Testis (tissue), 3 donors: ENCODE measurements around the gene CTDNEP1. TPM values are rescaled to one million over a fixed set of nuclear protein-coding genes. Genes with fewer than 3 reads are reported as not detected.

ENCODE experiments used
- DNase-seq: peaks from one replicate; pipeline ENCODE4 v3.0.0-alpha.2; 2019
- H3K27ac ChIP-seq, 2 donors: fragments of 200-600 bp; sonication (generic); one replicate each; pipeline ENCODE4 v1.5.1; 2019
- H3K27me3 ChIP-seq: fragments of 200-600 bp; sonication (generic); one replicate; pipeline ENCODE4 v1.5.1; 2019
- H3K36me3 ChIP-seq: fragments of 200-600 bp; sonication (generic); one replicate; pipeline ENCODE4 v1.5.1; 2017; ENCODE audit warnings: low read depth; ENCODE audit errors: missing control alignments
- H3K4me1 ChIP-seq: fragments of 200-600 bp; sonication (generic); one replicate; pipeline ENCODE4 v1.5.1; 2019
- H3K4me3 ChIP-seq, 2 donors: fragments of 200-600 bp; sonication (generic); one replicate each; pipeline ENCODE4 v1.5.1; 2017 to 2019
- H3K9me3 ChIP-seq: fragments of 200-600 bp; sonication (generic); one replicate; pipeline ENCODE4 v1.5.1; 2017
- POLR2A ChIP-seq: fragments of 450-650 bp; IDR thresholded peaks from one replicate; pipeline ENCODE4 v1.6.1; 2017; ENCODE audit warnings: antibody characterized with exemption, mild to moderate bottlenecking, moderate library complexity
- WGBS, 2 donors: methylation state at CpG; one replicate each; pipeline ENCODE4 v1.1.5; 2018; 5-methylcytosine and 5-hydroxymethylcytosine counted together
- intact Hi-C: fragments of 100-400 bp; cut with DNase I; formaldehyde crosslinking; loops from one replicate; pipeline ENCODE4 v1.15.1; 2023; ENCODE audit warnings: low total_unique reads
- polyA plus RNA-seq: library from polyadenylated mRNA; stranded (reverse); fragments of 350-450 nt; fragmentation: Illumina TruSeq; extraction: RNeasy Lipid Tissue Mini Kit (QIAGEN cat#74804); gene quantifications from one replicate; pipeline ENCODE4 v1.2.3, GENCODE V29; 2014; ENCODE audit warnings: low read depth, low replicate concordance; ENCODE audit not compliant: insufficient read depth
- total RNA-seq, 2 donors: library from RNA; depleted of rRNA; stranded (reverse); fragments of >200 nt; gene quantifications; one replicate each; pipeline ENCODE4 v1.2.3, GENCODE V29; 2016
- TF ChIP-seq, protein P1 (sequence below), 3 experiments: fragments of 450-650 bp in 2 of 3; fragments of 200-600 bp in 1 of 3; sonication (generic) in 1 of 3; IDR thresholded peaks; one replicate each; pipeline ENCODE4 v1.5.1; 2016 to 2019; ENCODE audit warnings: antibody characterized with exemption in 3 of 3, mild to moderate bottlenecking in 2 of 3, moderate library complexity in 1 of 3

CTDNEP1 gene
- total and polyA plus RNA-seq, 3 donors from 2014 or later = 86.4 to 138 (median 94.0) TPM

DNA sequence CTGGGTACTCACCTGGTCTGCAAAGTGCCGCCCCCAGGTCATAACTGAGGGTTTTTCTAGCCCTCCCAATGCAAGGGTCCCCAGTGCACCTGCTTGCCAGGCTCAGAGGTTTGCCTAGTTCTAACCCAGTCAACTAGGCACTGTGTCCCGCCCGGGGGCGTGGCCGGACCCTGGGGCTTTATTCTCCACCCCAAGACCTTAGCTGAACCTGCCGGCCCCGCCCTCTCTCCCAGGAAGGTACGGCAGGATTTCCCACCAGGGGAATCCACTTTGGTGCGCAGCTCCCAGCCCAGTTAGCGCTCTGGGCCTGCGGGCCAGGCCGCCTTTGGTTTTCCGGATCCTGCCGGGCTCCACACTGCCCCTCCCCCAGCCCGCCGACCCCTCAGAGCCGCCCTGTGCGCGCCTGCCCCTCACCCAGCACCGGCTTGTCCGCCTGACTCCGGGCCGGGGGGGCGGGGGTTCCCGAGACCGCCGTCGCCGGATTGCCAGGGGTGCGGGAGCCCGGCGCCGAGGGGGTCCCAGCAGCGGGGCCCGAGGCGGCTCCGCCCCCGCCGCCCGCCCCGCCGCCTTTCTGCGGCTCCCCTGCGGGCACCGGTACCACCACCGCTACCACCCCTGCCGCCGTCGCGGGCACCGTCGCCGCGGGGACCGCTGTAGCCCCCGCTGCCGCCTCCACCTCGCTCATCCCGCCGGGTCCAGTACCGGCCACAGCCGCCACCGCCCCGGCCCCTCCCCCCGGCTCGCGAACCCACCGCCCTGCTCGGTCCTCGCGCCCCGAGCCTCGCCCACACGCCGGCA, 42.5 kb upstream of the CTDNEP1 start:
- Histone ChIP-seq H3K36me3 (no peaks in the 10 kb centered on the region), H3K9me3 (no peaks in the 10 kb centered on the region), H3K4me1 (peaks cover 30% of the 10 kb centered on the region), H3K27ac (peak overlapping the region; percentile 36 to 44), H3K4me3 (peak overlapping the region; percentile 42 to 50), H3K27me3 (no peaks in the 10 kb centered on the region)
- DNase-seq = no peak
- 8 to 25% methylated on average over 2 to 22 of the region's 75 CpGs for WGBS, 2 donors
- TF ChIP-seq POLR2A = no peak
- TF ChIP-seq, protein P1, sequence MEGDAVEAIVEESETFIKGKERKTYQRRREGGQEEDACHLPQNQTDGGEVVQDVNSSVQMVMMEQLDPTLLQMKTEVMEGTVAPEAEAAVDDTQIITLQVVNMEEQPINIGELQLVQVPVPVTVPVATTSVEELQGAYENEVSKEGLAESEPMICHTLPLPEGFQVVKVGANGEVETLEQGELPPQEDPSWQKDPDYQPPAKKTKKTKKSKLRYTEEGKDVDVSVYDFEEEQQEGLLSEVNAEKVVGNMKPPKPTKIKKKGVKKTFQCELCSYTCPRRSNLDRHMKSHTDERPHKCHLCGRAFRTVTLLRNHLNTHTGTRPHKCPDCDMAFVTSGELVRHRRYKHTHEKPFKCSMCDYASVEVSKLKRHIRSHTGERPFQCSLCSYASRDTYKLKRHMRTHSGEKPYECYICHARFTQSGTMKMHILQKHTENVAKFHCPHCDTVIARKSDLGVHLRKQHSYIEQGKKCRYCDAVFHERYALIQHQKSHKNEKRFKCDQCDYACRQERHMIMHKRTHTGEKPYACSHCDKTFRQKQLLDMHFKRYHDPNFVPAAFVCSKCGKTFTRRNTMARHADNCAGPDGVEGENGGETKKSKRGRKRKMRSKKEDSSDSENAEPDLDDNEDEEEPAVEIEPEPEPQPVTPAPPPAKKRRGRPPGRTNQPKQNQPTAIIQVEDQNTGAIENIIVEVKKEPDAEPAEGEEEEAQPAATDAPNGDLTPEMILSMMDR (IDR thresholded peaks at IDR 0.05) = no peak
- intact Hi-C loops = no loop called here

DNA sequence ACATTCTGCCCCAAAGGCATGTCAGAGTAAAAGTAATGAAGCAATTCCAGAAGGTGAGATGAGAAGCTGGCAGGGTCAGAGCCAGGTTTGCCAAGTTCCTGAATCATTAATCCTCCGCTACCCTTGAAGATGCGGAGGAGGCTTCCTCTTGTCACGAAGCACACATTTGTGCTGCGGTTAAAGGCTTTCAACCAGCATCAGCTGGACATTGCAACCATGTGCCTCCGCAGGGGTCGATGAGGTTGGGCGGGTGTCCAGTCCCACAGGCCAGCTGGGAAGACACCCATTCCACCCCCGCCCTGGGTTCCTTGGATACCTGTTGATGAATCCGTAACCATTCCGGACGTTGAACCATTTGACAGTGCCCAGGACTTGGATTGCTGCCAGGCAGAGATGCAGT, 41.6 kb upstream of the CTDNEP1 start:
- H3K4me3 ChIP-seq = no peak overlapping the region
- intact Hi-C loops = no loop called here
- peaks cover 30% of the 10 kb centered on the region for H3K4me1 ChIP-seq
- WGBS, 2 donors = 27 to 52% methylated on average over 6 to 11 of the region's 11 CpGs
- no peak for DNase-seq
- H3K9me3 ChIP-seq = no peaks in the 10 kb centered on the region
- H3K27ac ChIP-seq = no peak overlapping the region
- no peaks in the 10 kb centered on the region for H3K27me3 ChIP-seq
- TF ChIP-seq, protein P1 (IDR thresholded peaks at IDR 0.05) = no peak
- no peak for TF ChIP-seq POLR2A
- no peaks in the 10 kb centered on the region for H3K36me3 ChIP-seq

GRCh38 chr17:7292729-7293128, 41.2 kb upstream of the CTDNEP1 start:
- TF ChIP-seq, protein P1 (IDR thresholded peaks at IDR 0.05) = no peak
- no peaks in the 10 kb centered on the region for H3K9me3 ChIP-seq
- H3K4me3 ChIP-seq = no peak overlapping the region
- H3K27ac ChIP-seq = no peak overlapping the region
- no peaks in the 10 kb centered on the region for H3K27me3 ChIP-seq
- WGBS, 2 donors = 14 to 17% methylated on average over 6 of the region's 6 CpGs
- peaks cover 30% of the 10 kb centered on the region for H3K4me1 ChIP-seq
- H3K36me3 ChIP-seq = no peaks in the 10 kb centered on the region
- peak; percentile 43 for DNase-seq
- intact Hi-C loops = no loop called here

GRCh38 chr17:7292194-7292593, 40.7 kb upstream of the CTDNEP1 start:
- TF ChIP-seq, protein P1 (IDR thresholded peaks at IDR 0.05) = no peak
- TF ChIP-seq POLR2A = no peak
- H3K27me3 ChIP-seq = no peaks in the 10 kb centered on the region
- WGBS, 2 donors = 20 to 75% methylated on average over 1 to 2 of the region's 2 CpGs
- no peaks in the 10 kb centered on the region for H3K9me3 ChIP-seq
- no peak overlapping the region for H3K27ac ChIP-seq
- H3K4me1 ChIP-seq = peaks cover 30% of the 10 kb centered on the region
- H3K4me3 ChIP-seq = no peak overlapping the region
- no peak for DNase-seq
- no peaks in the 10 kb centered on the region for H3K36me3 ChIP-seq
- intact Hi-C loops = no loop called here

DNA sequence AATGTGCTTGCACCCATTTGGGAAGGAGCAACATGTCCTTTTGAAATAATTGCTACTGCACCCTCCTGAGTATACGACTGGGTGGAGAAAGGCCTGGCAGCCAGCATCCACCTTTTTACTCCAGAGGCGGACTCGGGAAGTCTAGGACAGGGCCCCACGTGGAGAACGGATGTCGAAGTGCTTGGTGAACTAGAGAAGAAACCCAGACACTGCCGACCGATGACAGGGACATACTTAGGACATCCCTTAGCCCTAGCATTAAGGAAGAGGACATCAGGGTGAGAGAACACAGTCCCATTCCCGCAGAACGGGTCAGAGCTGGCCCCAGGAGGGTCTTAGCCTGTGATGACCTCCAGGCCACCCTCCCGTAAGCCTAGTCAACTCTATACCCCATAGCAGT, 39.2 kb upstream of the CTDNEP1 start:
- intact Hi-C loops = no loop called here
- no peak overlapping the region for H3K4me3 ChIP-seq
- 85 to 86% methylated on average over 4 to 11 of the region's 11 CpGs for WGBS, 2 donors
- H3K36me3 ChIP-seq = no peaks in the 10 kb centered on the region
- no peak overlapping the region for H3K27ac ChIP-seq
- peaks cover 20% of the 10 kb centered on the region for H3K4me1 ChIP-seq
- H3K27me3 ChIP-seq = no peaks in the 10 kb centered on the region
- H3K9me3 ChIP-seq = no peaks in the 10 kb centered on the region
- no peak for DNase-seq
- TF ChIP-seq, protein P1 (IDR thresholded peaks at IDR 0.05) = no peak
- TF ChIP-seq POLR2A = no peak
